Stimulated activated CD4-positive, alpha-beta T cell treated with anti-CD3 and anti-CD28 coated beads, Interleukin-15, amount 100 ng/mL, for 24 hours (primary cell): Measurements from ENCODE around the gene ADAR.

Source experiments
- DNase-seq: peaks from one replicate; pipeline ENCODE4 v3.0.0-alpha.2; 2020

ADAR gene

GRCh38 chr1:154616659-154617345 lies 8.8 kb upstream of the ADAR start:
- DNase-seq: no peak

GRCh38 chr1:154615411-154615810 lies 7.4 kb upstream of the ADAR start:
- no peak for DNase-seq

GRCh38 chr1:154614901-154615300 lies 6.9 kb upstream of the ADAR start:
- DNase-seq: no peak

- DNase-seq: no peak
These were observed 6.3 kb upstream of the ADAR start for GRCh38 chr1:154614247-154614646.

- no peak for DNase-seq
These were observed 3.3 kb upstream of the ADAR start for GRCh38 chr1:154611150-154611862.

- DNase-seq: peak; percentile 70
These were observed 1.7 kb upstream of the ADAR start for GRCh38 chr1:154609398-154610380.

GRCh38 chr1:154608397-154609270 lies 648 bp upstream of the ADAR start:
- DNase-seq: peak; percentile 50

- DNase-seq: no peak
These were observed 829 bp downstream of the ADAR start for GRCh38 chr1:154607106-154607608.

- DNase-seq: no peak
These were observed 2.5 kb downstream of the ADAR start for GRCh38 chr1:154605534-154605933.

GRCh38 chr1:154603317-154603716 lies 4.7 kb downstream of the ADAR start:
- no peak for DNase-seq

GRCh38 chr1:154599658-154600057 lies 8.3 kb downstream of the ADAR start:
- no peak for DNase-seq

- DNase-seq: no peak
These were observed 8.9 kb downstream of the ADAR start for GRCh38 chr1:154598871-154599635.

GRCh38 chr1:154595621-154596020 lies 12.4 kb downstream of the ADAR start:
- DNase-seq: no peak

- no peak for DNase-seq
These were observed 13.2 kb downstream of the ADAR start for GRCh38 chr1:154594811-154595210.

- no peak for DNase-seq
These were observed 14.6 kb downstream of the ADAR start for GRCh38 chr1:154593390-154593789.

- DNase-seq: no peak
These were observed 16.8 kb downstream of the ADAR start for GRCh38 chr1:154591206-154591605.

GRCh38 chr1:154590756-154591155 lies 17.2 kb downstream of the ADAR start:
- DNase-seq: no peak

GRCh38 chr1:154589780-154590179 lies 18.2 kb downstream of the ADAR start:
- DNase-seq: no peak

- DNase-seq: no peak
These were observed 21.3 kb downstream of the ADAR start for GRCh38 chr1:154586641-154587040.

GRCh38 chr1:154586231-154586630 lies 21.8 kb downstream of the ADAR start:
- DNase-seq: no peak

- no peak for DNase-seq
These were observed 23.6 kb downstream of the ADAR start for GRCh38 chr1:154584267-154584994.
